ENCODE data around the gene PTPRE. TPM values are rescaled to one million over a fixed set of nuclear protein-coding genes. Genes with fewer than 3 reads are reported as not detected.

Gene PTPRE
- total RNA-seq, 4 donors from 2014 or later = 10.2 to 46.8 (median 28.8) TPM

- Histone ChIP-seq H3K4me3 (no peak overlapping the region), H3K9me3 (no peaks in the 10 kb centered on the region), H3K36me3 (no peaks in the 10 kb centered on the region), H3K27me3 (no peaks in the 10 kb centered on the region), H3K27ac (no peak overlapping the region), H3K4me1 (no peaks in the 10 kb centered on the region)
- WGBS = 91% methylated on average over 10 of the region's 17 CpGs
- DNase-seq (ENCODE audit: low spot score in 2 of 2) = peak in 1 of 2 donors; percentile 46
- TF ChIP-seq POLR2A (IDR thresholded peaks at IDR 0.05) (no peak), EP300 (IDR thresholded peaks at IDR 0.05) (no peak), POLR2AphosphoS5 (IDR thresholded peaks at IDR 0.05) (no peak), CTCF (IDR thresholded peaks at IDR 0.05) (no peak)
Measured at GRCh38 chr10:128027822-128028507, 121.1 kb downstream of the PTPRE start.

- Histone ChIP-seq H3K4me1 (no peaks in the 10 kb centered on the region), H3K27ac (no peak overlapping the region), H3K27me3 (no peaks in the 10 kb centered on the region), H3K4me3 (no peak overlapping the region), H3K9me3 (no peaks in the 10 kb centered on the region), H3K36me3 (no peaks in the 10 kb centered on the region)
- peak in 1 of 2 donors; percentile 53 for DNase-seq (ENCODE audit: low spot score in 2 of 2)
- TF ChIP-seq POLR2AphosphoS5 (IDR thresholded peaks at IDR 0.05) (no peak), CTCF (IDR thresholded peaks at IDR 0.05) (no peak), EP300 (IDR thresholded peaks at IDR 0.05) (no peak), POLR2A (IDR thresholded peaks at IDR 0.05) (no peak)
- 82% methylated on average over 15 of the region's 24 CpGs for WGBS
Measured at GRCh38 chr10:128028508-128029289, 121.8 kb downstream of the PTPRE start.

GRCh38 chr10:128029290-128029651 lies 122.4 kb downstream of the PTPRE start:
- TF ChIP-seq EP300 (IDR thresholded peaks at IDR 0.05) = no peak
- TF ChIP-seq CTCF (IDR thresholded peaks at IDR 0.05) = no peak

GRCh38 chr10:128029731-128030369 lies 122.9 kb downstream of the PTPRE start:
- Histone ChIP-seq H3K36me3 (no peaks in the 10 kb centered on the region), H3K27ac (no peak overlapping the region), H3K27me3 (no peaks in the 10 kb centered on the region), H3K4me1 (no peaks in the 10 kb centered on the region), H3K9me3 (no peaks in the 10 kb centered on the region), H3K4me3 (no peak overlapping the region)
- 73% methylated on average over 17 of the region's 17 CpGs for WGBS
- TF ChIP-seq POLR2AphosphoS5 (IDR thresholded peaks at IDR 0.05) (no peak), POLR2A (IDR thresholded peaks at IDR 0.05) (no peak), EP300 (IDR thresholded peaks at IDR 0.05) (no peak), CTCF (IDR thresholded peaks at IDR 0.05) (no peak)
- no peak for DNase-seq (ENCODE audit: low spot score in 2 of 2)

More at GRCh38 chr10:128029290-128029651, 122.4 kb downstream of the PTPRE start:
- peak in 1 of 2 donors; percentile 51 for DNase-seq (ENCODE audit: low spot score in 2 of 2)
- no peaks in the 10 kb centered on the region for H3K36me3 ChIP-seq
- no peaks in the 10 kb centered on the region for H3K27me3 ChIP-seq
- no peaks in the 10 kb centered on the region for H3K9me3 ChIP-seq
- no peak overlapping the region for H3K4me3 ChIP-seq
- H3K27ac ChIP-seq = no peak overlapping the region
- H3K4me1 ChIP-seq = no peaks in the 10 kb centered on the region
- 74% methylated on average over 6 of the region's 7 CpGs for WGBS
